Measurements from ENCODE around the gene PACC1.

DNA sequence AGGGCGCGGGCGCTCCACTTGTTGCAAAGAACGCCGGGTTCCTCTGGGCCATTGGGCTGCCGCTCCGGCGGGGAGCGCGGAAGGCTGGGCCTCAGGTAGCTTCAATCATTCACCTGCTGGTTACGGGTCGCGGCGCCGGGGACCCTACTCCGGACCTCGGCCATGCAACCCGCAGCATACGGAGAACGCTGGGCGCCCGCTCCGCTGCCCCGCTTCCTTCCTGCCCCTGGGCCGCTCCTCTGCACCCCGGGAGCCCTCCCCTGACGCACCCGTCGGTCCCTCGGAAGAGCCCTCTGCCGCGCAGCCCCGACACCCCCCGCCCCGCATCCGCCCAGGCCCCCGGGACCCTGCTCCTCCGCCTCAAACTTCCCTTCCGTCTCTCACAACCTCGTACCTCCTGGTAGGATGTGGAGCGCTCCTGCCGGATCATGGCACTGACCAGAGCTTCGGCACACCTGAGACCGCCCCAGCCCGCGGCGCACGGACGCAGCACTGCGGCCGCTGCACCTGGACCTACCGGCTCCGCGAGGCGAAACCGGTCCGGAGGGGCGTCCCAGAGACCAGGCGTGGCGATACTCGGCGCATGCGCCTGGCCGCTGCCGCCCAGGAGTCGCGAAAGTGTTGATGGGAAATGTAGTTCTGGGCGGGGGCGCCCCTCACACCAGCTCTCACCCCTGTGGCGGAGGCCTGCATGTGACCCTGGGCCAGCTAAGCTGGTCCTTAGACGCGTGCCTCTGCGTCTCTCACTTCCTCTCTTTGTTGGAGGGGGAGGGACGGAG, at the start of gene PACC1:
- TF ChIP-seq RAD21 (IDR thresholded peaks at IDR 0.05; ENCODE audit: low read depth), result no peak
- peak; percentile 61 for TF ChIP-seq POLR2A (IDR thresholded peaks at IDR 0.05; ENCODE audit: borderline replicate concordance, extremely low read depth, insufficient read depth, insufficient read length)
- TF ChIP-seq, protein P1, sequence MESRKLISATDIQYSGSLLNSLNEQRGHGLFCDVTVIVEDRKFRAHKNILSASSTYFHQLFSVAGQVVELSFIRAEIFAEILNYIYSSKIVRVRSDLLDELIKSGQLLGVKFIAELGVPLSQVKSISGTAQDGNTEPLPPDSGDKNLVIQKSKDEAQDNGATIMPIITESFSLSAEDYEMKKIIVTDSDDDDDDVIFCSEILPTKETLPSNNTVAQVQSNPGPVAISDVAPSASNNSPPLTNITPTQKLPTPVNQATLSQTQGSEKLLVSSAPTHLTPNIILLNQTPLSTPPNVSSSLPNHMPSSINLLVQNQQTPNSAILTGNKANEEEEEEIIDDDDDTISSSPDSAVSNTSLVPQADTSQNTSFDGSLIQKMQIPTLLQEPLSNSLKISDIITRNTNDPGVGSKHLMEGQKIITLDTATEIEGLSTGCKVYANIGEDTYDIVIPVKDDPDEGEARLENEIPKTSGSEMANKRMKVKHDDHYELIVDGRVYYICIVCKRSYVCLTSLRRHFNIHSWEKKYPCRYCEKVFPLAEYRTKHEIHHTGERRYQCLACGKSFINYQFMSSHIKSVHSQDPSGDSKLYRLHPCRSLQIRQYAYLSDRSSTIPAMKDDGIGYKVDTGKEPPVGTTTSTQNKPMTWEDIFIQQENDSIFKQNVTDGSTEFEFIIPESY (IDR thresholded peaks at IDR 0.05; ENCODE audit: extremely low read depth, insufficient replicate concordance, low read length), result no peak
- TF ChIP-seq EZH2phosphoT487 (IDR thresholded peaks at IDR 0.05; ENCODE audit: borderline replicate concordance), result no peak
- TF ChIP-seq, protein P2, sequence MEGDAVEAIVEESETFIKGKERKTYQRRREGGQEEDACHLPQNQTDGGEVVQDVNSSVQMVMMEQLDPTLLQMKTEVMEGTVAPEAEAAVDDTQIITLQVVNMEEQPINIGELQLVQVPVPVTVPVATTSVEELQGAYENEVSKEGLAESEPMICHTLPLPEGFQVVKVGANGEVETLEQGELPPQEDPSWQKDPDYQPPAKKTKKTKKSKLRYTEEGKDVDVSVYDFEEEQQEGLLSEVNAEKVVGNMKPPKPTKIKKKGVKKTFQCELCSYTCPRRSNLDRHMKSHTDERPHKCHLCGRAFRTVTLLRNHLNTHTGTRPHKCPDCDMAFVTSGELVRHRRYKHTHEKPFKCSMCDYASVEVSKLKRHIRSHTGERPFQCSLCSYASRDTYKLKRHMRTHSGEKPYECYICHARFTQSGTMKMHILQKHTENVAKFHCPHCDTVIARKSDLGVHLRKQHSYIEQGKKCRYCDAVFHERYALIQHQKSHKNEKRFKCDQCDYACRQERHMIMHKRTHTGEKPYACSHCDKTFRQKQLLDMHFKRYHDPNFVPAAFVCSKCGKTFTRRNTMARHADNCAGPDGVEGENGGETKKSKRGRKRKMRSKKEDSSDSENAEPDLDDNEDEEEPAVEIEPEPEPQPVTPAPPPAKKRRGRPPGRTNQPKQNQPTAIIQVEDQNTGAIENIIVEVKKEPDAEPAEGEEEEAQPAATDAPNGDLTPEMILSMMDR (IDR thresholded peaks at IDR 0.05 in 2 of 3, conservative IDR thresholded peaks at IDR 0.05 in 1 of 3; ENCODE audit: borderline replicate concordance in 1 of 3, insufficient read depth in 1 of 3, low read depth in 2 of 3, low read length in 2 of 3), result no peak
- TF ChIP-seq JUND (IDR thresholded peaks at IDR 0.05), result no peak
- TF ChIP-seq, protein P3, sequence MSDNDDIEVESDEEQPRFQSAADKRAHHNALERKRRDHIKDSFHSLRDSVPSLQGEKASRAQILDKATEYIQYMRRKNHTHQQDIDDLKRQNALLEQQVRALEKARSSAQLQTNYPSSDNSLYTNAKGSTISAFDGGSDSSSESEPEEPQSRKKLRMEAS (IDR thresholded peaks at IDR 0.05), result peak; percentile 58
- TF ChIP-seq SP1 (IDR thresholded peaks at IDR 0.05; ENCODE audit: low read depth), result no peak; the same call in 1 of the 2 replicates

Measured in HCT116 (cell line).